Dermis microvascular lymphatic vessel endothelial cell (primary cell): ENCODE results near the gene WDFY4. TPM values are rescaled to one million over a fixed set of nuclear protein-coding genes. Genes with fewer than 3 reads are reported as not detected.
A peak's percentile ranks its signal among the peaks of the same experiment; 100 is the strongest.

Source experiments
- DNase-seq, 2 donors: peaks; one replicate each; pipeline versions ENCODE4 v3.0.0 to v3.0.0-alpha.2; 2010; ENCODE audit warnings: low read depth in 2 of 2
- total RNA-seq: library from RNA; depleted of rRNA; stranded (reverse); fragments of >200 nt; gene quantifications from 2 replicates; pipeline ENCODE4 v1.2.1, GENCODE V29; 2014

Gene WDFY4
- total RNA-seq, 1 donor from 2014 or later, result under 0.01 TPM

DNA sequence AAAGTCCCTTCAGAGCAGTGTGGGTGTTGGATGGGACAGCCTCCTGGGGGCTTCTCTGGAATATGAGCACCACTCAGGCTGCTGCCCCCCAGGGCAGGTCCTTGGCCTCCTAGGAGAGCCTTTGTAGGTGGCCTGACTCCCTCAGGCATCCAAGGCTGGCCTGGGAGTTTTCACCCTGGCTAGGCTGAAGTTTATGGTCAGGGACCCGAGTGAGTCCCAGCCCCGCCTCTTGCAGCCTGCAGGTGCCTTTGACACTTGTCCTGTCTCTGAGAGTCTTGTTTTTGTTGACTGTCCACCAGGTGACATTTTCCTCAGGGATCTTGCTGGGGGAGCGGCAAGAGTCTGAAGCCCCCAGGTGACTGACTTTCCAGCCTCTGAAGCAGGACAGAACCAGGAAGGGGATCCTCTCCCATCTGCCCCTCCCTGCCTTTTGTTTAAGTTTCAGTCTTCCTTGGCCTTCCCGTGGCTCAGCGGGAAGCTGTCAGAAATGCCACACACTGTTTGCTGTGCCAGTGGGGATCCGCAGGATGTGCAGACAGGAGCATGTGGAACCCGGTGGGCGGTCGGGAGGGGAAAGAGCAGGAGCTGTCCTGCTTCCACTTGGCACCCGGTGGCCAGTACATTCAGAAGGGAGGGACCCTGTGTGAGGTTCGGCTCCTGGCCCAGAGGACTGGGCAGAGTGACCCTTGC, 195.5 kb downstream of the WDFY4 start:
- no peak for DNase-seq

DNA sequence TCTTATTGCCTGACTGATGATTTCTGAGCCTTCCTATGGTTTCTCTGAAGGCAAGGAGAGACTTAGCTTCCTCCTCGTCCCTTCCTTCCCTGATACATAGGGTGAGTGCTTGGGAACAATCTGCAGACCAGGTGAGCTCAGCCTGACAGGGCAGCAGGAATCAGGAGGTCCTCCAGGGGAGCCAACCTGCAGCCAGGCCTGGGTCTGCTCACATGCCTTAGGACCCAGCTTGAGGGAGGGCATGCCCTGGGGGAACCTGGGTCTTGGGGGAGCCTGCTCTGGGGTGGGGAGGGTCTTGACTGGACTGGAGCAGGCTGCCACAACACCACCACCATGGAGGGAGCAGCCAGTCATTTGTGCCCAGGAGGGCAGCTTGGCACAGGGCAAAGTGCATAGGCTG, 197.3 kb downstream of the WDFY4 start:
- DNase-seq, result no peak

DNA sequence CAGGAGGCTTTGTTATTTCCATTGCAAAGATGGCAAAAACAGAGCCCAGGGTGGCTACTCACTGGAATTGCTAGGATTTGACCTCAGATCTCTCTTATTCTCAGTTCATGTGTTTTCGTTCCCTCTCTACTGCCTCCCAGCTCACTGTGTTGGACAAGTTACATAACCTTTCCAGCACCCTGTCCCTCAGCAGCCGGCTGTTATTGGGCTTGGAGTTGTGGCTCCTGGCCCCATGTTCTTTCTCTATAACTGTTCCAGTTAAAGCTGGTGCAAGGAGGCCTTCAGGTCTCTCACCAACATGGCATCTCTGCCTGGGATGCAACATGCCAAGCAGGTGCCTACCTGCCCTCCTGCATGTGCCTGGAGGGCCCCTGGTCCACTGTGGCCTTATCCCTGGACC, 198.2 kb downstream of the WDFY4 start:
- DNase-seq, result no peak

DNA sequence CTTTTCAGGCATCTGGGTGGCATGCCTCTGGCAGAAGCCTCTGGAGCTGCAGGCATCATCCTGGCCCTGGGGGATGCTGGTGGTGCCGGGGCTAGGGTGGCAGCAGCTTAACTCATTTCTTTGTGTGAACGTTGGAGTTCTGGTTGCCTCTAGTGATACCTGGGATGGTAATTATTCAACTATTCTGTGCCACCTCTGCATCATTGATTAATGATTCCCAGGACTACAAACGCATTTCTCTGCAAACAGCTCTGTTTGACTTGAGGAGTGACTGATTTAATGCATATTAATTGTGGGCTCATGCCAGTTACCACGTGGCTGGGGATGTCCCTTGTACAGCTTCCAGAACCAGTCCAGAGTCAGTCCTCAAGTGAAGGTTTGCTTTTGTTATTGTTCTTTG, 199.0 kb downstream of the WDFY4 start:
- no peak for DNase-seq

DNA sequence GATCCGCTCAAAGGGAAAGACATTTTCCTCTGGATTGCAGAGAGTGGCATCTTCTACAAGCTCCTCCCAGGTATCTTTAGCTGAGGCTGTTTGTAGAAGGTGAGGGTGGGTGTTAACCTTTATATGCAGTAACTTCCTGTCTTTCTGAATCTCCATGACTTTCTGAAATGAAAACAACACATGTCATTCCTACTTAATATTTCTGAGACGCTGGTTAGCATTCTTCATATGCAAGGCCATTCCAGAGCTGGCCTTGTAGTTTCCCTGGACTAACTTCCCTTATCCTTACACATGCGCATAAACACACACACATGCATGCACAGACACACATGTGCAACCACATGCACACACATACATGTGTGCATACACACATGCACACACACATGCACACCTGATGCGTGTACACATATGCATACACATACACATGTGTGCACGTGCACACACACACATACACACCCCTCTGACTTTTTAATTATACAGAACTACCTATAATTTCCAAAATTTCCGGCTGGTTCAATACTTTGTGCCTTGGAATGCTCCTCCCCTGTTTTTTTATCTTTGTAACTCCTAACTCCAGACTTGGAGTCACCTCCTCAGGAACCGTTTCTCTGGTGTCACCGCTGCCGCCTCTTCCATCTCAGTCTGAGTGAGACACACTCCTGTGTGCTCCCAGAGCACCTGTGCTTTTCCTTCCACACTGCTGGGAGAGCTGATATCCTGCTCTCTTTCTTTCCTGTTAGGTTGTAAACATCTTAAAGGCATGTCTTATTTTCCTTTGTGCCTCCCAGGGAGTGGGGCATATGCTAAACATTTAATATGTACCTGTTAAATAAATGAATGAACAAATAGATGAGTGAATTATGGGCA, 199.7 kb downstream of the WDFY4 start:
- DNase-seq, result no peak

DNA sequence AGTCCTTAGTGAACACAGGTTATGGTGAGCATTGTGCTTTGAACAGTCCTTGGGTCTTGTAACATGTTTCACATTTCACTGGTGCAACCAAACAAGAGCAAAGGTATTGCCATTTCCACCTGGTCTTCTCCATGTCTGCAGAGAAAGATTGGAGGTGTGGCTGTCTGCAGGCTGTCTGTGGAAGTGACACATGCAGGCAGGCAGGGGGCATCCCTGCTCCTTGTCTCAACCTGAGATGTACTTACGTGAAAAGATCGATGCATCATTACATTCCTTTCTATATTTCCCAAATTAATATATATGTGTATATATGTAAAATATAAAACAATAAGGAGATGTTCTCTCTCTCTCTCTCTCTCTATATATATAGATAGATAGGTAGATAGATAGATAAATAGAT, 200.7 kb downstream of the WDFY4 start:
- DNase-seq, result peak in 1 of 2 donors; percentile 45

- no peak for DNase-seq
These were observed 203.3 kb downstream of the WDFY4 start for GRCh38 chr10:48887982-48888381.

- DNase-seq, result no peak
These were observed 206.5 kb downstream of the WDFY4 start for GRCh38 chr10:48890888-48891850.

- no peak for DNase-seq
These were observed 210.5 kb downstream of the WDFY4 start for GRCh38 chr10:48894911-48895802.

- DNase-seq, result no peak
These were observed 211.1 kb downstream of the WDFY4 start for GRCh38 chr10:48895803-48896195.

GRCh38 chr10:48896756-48897440, 212.2 kb downstream of the WDFY4 start:
- DNase-seq, result no peak

DNA sequence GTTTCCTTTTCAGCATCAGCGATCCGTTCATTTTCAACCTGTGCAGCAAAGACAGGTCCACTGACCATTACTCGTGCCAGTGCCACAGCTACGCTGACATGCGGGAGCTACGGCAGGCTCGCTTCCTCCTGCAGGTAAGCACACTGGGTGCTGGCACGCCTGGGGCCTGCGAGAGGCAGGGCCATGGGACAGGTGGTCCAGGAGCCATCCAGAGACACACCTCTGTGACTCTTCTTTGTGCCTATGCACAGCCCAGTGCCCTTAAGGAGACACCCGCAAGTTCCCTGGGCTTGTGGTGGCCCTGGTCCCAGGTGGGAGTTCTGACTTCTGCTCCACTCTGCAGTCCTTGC, 212.7 kb downstream of the WDFY4 start:
- no peak for DNase-seq

DNA sequence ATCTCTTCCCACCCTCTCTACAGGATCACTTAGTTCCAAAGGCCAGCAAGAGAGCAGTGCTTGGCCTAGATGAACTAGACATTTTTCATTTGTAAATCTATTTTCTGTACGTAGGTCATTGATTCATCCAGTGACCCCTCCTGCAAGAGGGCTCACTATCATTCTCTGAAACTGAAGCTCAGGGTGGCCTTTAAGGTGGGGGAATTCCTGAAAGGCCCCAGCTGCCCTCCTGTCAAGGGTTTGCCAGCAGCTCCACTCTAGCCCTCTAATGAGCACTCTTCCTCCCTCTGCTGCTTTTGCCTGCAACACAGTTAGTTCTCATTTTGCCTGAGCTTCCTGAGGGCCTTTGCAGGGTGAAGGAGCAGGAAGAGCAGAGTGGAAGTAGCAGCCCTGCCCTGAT, 213.8 kb downstream of the WDFY4 start:
- DNase-seq, result no peak

DNA sequence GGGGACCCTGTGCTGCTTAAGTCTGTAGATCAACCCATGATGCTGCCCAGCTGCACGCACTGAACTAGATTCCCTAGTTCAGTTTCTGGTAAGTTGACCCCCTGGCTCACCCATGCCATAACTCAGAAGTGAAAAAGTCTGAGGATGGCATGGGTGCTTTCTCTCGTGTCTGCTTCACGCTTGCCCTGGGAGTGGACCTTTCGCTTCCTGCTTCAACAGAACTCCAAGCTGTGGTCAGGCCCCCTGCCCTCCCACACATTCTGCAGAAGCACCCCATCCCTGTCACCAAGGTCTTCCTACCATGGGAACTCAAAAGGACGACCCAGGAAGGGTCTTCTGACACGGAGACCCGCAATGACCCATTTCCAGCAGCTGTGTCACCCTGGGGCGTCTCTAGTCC, 215.1 kb downstream of the WDFY4 start:
- no peak for DNase-seq

GRCh38 chr10:48900371-48900801, 215.7 kb downstream of the WDFY4 start:
- DNase-seq, result no peak

- no peak for DNase-seq
These were observed 216.6 kb downstream of the WDFY4 start for GRCh38 chr10:48901319-48901718.

GRCh38 chr10:48902096-48902495, 217.4 kb downstream of the WDFY4 start:
- DNase-seq, result no peak

DNA sequence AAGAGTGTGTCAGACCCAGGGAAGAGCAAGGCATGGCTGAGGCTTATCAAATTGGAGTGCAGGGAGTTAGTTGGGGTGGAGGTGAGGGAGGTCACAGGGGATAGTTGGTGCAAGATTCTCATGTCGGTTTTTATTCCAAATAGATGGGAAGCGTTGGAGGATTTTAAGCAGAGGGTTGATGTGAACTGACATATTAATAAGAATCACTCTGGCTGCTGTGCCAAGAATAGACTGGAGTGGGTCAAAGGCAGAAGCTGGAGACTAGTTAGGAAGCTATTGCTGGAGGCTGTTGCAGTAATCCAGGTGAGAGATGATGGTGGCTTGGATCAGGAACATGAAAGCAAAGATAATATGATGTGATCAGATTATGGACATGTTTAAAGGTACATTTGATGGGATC, 218.5 kb downstream of the WDFY4 start:
- no peak for DNase-seq

DNA sequence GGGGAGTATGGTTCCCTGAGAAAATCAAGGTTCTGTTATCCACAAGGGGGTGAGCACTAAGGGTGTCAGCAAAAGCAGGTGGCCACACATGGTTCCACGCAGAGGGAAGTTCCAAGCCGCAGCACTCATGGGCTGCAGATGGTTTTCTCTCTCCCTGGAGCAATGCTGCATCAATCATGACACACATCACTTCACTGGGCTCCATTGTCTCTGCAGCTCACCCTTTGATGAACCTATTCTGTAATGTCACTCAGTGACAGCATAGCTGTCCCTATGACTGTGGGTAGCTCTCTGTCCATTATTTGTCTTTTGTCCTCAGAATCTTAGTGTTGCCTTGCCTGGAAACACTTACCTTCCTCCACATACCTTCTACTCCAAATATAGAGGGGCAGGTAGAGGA, 220.2 kb downstream of the WDFY4 start:
- DNase-seq, result no peak

GRCh38 chr10:48905311-48905710, 220.6 kb downstream of the WDFY4 start:
- no peak for DNase-seq
